ENCODE results near the gene COA4.

DNA sequence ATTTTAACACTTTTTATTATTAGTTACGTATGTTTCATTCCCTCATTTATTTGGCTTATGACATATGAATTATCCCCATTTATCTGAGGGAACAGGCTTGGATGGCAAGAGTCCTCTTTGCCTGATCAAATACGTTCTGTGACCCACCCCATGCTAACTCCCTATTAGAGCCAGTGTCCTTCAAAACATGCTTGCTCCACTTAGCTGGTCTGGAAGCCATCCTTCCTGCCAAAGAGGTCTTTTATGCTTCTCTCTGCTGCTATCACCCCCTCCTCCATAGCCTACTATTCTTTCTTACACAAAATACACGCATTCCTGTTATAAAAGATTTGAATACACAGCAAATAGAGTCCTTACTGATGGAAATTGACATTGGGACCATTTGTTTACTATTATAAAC lies 6.4 kb downstream of the COA4 start:
- TF ChIP-seq, protein P1, sequence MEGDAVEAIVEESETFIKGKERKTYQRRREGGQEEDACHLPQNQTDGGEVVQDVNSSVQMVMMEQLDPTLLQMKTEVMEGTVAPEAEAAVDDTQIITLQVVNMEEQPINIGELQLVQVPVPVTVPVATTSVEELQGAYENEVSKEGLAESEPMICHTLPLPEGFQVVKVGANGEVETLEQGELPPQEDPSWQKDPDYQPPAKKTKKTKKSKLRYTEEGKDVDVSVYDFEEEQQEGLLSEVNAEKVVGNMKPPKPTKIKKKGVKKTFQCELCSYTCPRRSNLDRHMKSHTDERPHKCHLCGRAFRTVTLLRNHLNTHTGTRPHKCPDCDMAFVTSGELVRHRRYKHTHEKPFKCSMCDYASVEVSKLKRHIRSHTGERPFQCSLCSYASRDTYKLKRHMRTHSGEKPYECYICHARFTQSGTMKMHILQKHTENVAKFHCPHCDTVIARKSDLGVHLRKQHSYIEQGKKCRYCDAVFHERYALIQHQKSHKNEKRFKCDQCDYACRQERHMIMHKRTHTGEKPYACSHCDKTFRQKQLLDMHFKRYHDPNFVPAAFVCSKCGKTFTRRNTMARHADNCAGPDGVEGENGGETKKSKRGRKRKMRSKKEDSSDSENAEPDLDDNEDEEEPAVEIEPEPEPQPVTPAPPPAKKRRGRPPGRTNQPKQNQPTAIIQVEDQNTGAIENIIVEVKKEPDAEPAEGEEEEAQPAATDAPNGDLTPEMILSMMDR (IDR thresholded peaks at IDR 0.05) = no peak
- no peak for TF ChIP-seq EZH2 (IDR thresholded peaks at IDR 0.05; ENCODE audit: borderline replicate concordance, insufficient read depth, low read depth, low read length, poor library complexity, severe bottlenecking)
